HTR-8/SVneo (cell line): ENCODE results near the gene NDST1.

Source experiments
- DNase-seq: peaks from one replicate; pipeline ENCODE4 v3.0.0; 2011; ENCODE audit warnings: low spot score, mixed read lengths; ENCODE audit not compliant: insufficient read length
- FAIRE-seq: peaks from 2 replicates; lab custom pipeline; 2011; peaks lifted over from hg19 to GRCh38; lab: Jason Lieb, UNC

Gene NDST1

DNA sequence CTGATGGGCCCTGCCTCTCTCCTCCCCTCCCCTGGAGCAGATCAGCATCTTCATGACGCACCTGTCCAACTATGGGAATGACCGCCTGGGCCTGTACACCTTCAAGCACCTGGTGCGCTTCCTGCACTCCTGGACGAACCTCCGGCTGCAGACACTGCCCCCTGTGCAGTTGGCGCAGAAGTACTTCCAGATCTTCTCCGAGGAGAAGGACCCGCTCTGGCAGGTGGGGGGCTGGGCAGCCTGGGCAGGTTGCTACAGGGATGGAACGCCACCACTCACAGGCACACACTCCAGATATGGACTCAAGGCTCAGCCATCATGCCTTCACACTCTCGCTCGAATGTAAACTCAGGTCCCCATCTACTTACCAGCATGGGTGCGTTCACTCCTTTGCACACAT is 32.1 kb downstream of the NDST1 start:
- FAIRE-seq (no peak), DNase-seq (no peak)

DNA sequence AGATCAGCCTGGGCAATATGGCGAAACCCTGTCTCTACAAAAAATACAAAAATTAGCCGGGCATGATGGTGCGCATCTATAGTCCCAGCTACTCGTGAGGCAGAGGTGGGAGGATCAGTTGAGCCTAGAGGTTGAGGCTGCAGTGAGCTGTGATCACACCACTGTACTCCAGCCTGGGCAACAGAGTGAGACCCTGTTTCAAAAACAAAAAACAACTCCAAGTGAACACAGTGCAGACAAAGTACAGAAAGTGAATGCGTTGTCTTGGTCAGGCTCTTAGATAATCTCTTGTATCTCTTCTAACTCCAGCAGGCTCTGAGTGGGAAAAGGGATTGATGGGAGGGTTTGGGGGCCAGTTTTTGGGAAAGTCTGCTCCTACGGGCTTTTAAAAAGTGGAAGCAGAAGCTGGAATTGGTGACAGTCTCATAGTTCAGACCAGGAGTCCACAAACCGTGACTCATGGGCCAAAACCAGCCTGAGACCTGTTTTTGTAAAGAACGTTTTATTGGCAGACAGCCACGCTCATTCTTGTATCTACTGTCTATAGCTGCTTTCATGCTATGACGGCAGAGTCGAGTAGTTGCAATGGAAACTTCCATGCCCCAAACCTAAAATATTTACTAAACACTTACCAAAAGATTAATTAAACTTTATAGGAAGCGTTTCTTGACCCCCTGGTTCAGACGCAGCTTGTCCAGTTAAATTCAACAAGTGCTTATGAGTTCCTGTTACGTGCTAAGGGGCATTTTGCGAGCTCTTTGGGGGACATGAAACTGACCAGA is 32.9 kb downstream of the NDST1 start:
- DNase-seq (no peak), FAIRE-seq (no peak)

DNA sequence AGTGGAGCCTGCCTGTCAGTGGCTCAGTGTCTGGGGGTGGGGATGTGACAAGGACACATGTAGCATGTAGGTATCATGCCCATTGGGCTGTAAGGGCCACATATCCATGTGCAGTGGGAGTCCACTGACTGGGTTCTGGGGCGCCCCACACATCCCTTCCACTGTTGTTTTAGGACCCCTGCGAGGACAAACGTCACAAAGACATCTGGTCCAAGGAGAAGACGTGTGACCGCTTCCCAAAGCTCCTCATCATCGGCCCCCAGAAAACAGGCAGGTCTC is 33.4 kb downstream of the NDST1 start:
- no peak for DNase-seq
- FAIRE-seq = no peak

DNA sequence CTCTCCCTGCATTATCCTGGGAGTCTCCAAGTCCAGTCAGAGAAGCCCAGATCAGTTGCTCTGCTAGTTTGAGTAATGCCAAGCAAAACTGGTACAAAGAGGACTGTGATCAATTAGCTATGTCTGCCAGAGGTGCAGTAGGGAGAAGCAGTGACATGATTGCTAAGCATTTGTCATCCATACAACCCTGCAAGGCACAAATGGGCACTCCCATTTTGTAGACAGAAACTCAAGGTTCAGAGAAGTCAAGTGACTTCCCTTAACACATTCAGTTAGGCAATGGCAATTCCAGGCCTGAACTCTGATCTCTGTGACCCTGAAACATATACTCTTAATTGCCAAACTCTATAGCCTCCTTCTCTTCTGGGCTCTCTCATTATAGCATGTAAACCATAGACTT is 34.0 kb downstream of the NDST1 start:
- no peak for FAIRE-seq
- no peak for DNase-seq

DNA sequence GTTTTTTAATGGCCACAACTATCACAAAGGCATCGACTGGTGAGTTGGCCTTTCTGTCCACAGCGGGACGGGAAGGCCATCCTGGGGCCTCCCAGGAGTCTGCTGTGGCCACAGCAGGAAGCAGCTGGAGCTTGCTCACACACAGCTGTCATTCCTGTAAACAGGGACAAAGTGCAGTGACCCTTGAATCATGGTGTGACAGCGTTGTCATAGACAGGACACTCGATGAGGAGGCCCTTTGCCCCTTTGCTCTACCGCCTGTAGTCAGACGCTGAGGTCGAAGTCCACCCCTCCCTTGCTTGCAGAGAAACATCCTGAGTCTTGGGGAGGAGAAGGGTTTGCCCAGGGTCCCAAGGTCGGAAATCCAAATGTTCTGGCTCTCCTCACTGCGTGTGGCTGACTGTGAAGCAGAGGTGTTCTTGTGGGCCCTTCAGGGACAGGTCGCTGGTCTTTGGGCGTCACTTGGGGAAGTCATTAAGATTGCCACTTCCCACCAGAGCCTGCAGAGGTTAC is 35.1 kb downstream of the NDST1 start:
- DNase-seq = no peak

DNA sequence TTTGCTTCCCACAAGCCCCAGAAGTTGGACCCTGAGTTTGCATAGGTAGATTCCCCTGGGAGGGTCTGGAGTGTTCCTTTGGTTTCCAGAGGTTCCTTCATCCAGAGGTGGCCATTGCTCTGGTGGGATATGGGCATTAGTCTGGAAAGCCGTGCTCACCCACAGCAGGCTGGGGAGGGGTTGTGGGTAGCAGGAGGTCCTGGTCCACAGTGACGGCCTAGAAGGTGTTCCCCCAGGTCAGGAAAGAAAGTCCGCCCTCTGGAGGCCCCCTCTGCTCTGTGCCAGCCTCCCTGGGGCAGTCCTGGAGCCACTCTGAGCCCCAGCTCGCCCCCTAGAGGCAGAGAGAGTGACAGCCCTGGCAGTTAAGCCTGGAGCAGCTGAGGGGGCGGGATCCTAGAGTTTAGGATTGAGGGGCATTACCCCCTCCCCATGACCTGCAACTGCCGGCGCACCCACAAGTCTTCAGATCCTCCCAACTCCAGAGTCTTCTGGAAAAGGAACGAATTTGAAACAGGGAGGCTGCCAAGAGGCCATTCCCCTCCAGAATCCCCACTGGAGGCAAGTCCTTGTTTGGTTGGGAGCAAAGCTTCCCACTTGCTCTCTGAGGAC is 36.8 kb downstream of the NDST1 start:
- DNase-seq = peak; percentile 78
- no peak for FAIRE-seq

More for the DNA sequence above, 35.1 kb downstream of the NDST1 start:
- no peak for FAIRE-seq

DNA sequence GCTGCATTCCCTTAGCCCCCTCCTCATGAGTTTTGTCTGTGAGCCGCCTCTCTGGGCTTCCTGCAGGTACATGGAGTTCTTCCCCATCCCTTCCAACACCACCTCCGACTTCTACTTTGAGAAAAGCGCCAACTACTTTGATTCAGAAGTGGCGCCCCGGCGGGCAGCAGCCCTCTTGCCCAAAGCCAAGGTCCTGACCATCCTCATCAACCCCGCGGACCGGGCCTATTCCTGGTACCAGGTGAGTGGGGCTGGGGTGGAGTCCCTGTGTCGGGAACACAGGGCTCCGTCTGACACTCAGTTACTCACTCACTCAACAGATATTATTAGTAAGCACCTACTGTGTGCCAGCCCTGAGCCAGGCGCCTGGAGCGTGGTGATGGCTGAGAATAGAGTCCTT is 37.3 kb downstream of the NDST1 start:
- no peak for FAIRE-seq
- no peak for DNase-seq

DNA sequence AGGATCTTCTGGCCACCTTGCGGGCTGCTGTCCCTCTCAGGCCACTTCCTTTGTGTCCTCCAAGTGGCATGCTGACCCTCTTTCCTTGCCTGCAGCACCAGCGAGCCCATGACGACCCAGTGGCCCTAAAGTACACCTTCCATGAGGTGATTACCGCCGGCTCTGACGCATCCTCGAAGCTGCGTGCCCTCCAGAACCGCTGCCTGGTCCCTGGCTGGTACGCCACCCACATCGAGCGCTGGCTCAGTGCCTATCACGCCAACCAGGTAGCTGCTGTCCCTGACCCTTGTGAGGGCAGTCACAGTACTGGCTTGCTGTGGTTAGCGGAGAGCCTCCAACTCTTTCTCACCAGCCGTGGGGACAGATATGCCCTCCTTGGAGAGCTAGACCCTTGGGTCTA is 40.2 kb downstream of the NDST1 start:
- DNase-seq = no peak
- FAIRE-seq = no peak

DNA sequence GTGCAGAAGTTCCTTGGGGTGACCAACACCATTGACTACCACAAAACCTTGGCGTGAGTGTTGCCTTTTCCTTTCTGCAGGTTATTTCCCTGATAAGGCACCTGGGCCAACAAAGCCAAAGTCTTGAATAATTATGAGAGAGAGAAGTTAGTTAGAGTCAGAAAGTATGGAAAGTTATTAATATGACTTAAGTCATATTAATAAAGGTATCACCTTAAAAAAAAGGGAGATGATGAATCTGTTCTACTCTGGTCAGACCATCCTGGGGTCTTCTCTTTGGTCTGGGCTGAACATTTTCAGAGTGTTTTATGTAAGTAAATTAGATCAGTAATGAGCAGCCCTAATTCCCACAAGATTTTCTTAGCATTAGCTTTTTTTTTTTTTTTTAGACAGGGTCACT is 41.8 kb downstream of the NDST1 start:
- FAIRE-seq (no peak), DNase-seq (no peak)

DNA sequence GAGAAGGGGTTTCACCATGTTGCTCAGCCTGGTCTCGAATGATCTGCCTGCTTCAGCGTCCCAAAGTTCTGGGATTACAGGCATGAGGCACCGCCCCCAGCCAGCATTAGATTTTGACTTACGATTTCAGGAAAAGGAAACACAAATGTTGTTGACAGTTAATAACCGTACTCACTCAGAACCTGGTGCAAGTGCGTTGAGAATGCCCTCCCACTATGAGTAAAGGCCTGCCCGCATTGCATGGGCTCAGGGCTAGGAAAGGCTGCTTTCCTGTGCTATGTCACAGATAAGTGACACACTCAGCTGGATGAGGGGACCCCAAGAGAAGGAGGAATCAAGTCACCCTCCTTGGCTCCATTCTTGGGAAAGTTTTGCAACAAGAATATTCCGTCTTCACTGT is 42.4 kb downstream of the NDST1 start:
- no peak for FAIRE-seq

DNA sequence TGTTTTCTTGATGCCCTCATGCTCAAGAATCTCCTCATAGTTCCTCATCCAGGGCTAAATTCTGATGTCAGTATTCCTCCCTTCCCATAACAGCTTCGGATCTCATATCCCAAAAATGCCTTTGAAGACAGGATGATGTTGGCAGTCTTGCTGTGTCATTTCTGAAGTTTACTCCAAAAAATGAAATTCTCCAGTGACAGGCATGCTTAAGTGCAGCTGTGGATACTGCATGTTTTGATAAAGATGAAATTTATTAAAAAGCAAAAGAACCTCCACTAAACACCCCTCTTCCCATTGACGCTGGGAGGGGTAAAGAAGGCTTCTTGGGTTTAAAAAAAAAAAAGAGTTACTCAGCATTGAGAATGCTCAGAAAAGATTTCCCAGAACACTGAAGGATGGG is 43.1 kb downstream of the NDST1 start:
- FAIRE-seq (no peak), DNase-seq (no peak)

More for the DNA sequence above, 42.4 kb downstream of the NDST1 start:
- DNase-seq = no peak

DNA sequence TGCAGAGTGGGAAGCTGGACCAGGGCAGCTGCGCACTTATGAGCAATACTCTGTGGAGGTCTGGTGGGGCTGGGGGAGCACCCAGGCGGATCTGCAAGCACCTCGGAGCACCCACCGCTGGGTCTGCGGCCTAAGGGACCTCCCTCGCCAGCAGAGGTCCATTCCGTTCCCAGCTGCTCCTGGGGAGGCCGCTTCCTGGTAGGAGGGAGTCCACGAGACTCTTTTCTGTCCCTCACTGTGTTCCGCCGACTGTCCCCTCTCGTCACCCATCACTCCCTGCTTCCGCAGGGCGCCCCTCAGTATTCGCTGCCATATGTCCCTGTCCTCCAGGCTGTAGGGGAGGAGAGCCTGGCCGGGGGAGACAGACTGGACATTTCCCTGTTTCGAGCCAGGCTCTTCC is 45.5 kb downstream of the NDST1 start:
- DNase-seq (no peak), FAIRE-seq (no peak)

DNA sequence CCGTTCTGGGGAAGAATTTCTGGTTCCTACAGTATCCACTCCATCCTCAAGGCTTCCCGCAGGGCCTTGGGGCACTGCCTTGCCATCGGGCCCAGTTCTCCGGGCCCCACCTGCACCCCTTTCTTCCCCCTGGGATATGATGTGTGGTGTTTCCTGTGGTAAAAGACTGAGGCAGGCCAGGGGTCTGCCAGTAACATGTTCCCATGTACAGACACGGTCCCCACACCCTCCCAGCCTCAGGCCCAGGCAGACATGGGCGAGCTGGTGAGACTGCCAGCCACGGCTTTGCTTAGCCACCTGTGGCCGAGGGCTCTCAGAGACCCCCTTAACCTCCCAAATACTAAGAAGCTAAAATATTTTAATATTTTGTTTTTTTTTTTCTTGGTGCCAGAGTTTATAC is 46.0 kb downstream of the NDST1 start:
- FAIRE-seq (no peak), DNase-seq (no peak)

DNA sequence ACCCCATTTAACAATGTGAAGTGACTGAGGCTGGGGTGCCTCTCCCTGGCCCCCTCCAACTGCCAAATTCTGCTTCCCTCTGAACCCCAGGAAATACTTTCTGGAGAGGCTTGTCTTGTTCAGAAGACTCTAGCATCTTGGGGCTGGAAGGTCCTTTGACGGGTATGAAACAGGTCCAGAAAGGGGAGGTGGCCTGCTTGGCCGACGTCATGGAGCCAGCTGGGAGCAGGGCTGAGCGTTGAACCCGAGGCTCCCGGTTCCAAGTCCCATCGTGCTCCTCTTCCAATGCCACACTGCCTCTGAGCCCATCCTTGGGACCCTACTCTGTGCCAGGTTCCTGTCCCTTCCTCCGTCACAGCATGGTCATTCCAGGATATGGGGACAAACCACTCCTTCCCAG is 46.9 kb downstream of the NDST1 start:
- no peak for DNase-seq
- no peak for FAIRE-seq

DNA sequence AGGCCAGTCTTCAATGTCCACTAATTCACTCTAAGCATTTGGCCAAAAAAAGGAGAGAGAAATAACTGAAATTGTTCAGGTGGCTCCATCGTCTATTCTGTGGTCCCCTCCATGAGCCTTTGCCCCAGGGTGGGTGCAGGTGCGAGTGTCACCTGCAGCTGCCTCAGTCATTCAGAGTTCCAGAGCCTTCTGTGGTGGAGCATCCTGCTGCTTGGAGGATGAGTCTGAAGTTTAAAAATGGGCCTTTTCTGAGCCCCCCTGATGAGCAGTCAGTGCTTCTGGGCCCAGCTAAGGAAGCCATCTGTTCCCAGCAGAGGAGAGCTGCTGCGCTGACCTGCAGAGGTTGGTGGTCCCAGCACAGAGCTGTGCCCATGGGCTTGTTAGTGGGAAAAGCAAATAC is 48.2 kb downstream of the NDST1 start:
- DNase-seq = no peak
- FAIRE-seq = no peak

DNA sequence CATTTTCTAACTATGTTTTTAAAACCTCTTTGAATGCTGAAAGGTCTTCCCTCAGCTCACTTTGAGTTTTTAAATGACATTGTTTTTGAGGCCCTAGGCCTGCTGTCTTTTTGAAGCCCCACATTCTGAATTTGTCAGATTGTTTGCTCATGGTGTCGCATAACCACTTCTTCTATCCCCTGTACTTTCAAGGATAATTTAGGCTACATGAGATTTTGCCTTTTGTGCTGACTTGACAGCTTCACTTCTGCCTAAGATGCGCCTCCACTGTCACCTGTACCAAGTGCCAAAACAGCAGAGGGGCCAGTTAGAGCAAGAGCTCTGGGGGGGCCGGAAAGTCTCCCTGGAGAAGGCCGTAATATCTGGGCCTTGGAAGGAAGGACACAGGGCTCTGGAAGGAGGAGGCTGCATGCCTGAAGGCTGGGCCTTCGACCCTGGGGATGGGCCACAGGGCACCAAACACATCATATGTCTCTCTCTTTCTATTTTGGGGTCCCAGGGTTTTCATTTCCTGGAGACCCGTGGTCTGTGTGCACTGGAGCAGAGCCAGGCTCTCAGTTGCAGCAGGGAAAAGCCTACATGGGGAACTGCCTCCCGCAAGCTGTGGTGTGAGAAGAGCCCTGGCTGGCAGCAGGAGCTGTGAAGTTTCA is 49.1 kb downstream of the NDST1 start:
- FAIRE-seq = no peak

DNA sequence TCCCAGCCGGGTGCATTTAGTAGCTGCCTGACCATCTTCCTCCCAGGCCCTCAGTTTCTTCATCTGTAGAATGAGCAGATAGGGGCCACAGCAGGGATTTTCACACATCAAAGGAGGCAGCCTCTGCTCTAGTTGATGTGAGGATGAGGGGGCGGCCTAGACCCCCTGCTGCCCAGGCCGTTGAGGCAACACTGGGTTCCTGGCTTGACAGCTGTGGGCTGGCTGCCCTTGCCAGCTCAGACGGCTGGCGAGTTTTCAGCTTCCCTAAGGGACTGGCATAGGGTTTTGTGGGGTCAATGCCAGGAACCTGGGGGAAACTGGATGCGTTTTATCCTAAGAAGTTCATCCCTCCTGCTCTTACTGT is 49.6 kb downstream of the NDST1 start:
- FAIRE-seq (no peak), DNase-seq (no peak)

More for the DNA sequence above, 49.1 kb downstream of the NDST1 start:
- no peak for DNase-seq

DNA sequence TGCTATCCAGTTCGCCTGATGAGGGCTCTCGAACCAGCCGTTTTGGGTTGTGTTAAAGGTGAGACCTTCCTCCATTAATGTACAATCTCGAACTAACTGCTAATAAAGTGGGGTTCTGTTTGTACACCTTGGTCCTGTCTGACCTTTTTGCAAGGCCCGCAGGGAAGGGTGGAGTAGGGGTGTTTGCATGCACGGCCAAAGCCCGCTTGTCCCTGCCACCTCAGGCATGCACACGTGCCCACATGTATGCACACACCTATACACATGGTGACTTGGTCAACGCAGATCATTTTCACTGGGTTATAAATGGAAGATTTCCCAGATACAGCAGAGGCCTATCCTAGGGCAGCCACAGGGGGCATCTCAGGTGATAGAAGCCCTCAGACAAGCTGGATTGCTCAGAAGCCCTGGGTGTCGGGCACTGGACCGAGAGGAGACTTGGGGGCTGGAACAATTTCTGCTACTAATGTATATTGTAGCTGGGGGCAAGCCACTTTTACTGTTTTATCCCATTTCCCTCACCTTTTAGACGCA is 50.2 kb downstream of the NDST1 start:
- DNase-seq = no peak
- no peak for FAIRE-seq

DNA sequence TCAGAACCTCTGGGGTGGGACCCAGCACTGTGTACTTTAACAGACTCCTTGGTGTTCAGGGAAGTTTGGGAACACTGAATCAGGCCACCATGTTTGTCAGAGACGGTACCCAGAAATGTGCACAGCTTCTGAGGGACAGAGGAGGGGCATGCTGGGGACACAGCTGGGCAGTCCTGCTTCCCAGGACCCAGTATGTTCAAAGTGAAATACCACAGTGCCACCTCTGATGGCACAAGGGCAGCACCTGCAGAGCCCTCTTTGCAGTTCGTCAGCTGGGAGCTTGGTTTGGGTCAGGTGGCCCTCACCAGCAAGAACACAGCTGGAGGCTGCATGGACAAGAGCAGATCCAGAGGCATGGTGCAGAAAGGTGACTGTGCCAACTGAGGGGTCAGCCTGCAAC is 51.2 kb downstream of the NDST1 start:
- DNase-seq = no peak
- no peak for FAIRE-seq

DNA sequence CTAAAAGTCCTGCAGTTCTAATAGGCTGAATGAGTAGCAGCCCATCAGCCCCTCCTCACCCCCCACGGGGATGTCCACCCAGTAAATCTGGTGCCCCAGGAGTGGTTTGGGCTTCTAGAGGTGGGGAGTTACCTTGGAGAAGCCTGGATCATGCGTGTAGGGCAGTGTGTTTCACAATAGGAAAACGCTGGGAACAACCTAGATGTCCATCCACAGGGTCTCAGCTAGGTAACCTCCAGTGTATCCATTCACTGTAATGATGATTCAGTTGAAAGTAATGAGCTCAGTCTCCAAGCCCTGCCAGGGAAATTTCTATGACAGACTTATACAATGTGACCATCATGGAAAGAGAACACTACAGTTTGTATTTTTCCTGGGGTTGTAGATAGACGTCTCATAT is 51.8 kb downstream of the NDST1 start:
- no peak for FAIRE-seq
- no peak for DNase-seq

DNA sequence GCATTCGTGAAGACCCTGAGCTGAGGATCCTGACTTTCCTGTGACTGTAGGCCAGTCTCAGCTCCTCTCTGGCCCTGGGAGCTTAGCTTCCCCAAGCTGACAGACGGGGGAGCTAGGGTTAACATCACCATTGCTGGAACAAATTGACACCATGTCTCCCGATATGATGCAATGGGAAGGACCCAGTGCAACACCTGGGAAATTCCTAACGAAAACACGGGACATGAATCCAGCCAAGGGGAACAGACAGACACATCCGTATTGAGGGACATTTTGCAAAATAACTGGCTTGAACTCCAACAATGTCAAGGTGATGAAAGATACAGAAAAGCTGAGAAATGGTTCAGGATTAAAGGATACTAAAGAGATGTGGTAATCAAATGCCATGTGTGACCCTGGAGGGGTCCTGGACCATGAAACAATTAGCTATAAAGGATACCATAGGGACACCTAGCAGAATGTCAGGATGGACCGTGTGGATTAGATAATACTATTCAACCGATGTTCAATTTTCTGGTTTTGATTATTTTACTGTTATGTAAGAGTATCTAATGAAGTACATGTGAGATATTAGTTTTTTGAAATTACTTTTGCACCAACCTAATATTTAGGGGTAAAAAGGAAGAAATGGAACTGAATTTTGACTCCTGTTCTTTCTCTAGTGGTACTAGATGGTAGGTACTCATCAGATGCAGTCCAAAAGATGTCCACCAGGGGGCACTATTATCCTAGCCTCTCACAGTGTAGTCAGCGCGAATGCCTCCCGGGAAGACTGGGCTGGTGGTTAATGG is 52.7 kb downstream of the NDST1 start:
- DNase-seq (peak; percentile 86), FAIRE-seq (no peak)
